ENCODE measurements around the gene PAK6.

PAK6 gene

DNA sequence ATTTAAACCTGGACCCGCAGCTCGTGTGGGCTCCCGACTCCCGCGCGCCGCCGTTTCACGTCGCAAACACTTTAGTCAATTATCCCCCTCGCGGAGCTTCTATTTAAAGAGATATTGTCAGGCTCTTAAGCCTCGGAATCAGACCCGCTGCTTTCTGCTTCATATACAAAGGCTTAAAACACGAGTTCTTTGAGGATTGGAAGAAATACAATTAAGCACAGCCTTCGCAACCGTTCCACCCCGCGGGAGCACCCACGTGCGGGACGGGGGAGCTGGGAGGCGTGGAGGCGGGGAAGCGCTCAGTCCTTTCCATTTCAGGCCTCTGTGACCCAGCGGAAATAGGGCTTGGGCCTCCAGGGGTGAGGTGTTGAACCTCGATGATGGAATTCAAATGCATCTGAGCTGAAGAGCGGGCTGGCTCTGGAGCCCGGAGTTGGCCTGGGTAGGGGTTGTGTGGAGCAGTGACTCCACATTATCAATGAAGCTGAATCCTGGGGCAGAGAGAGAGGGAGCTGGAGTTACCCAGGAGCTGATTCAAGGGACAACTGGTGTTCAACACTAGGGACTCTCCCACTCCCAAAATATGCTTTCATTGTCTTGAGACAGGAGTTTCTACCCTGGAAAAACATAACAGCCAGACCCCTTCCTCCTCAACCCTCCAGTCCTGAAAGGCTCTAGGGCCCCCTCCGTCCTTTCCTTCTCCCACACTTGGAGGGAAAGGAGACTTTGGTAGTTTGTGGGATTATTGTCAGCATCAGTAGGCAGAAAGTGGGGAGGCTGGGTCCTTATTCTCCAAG, 41.6 kb downstream of the PAK6 start:
- no peaks in the 10 kb centered on the region for H3K9me3 ChIP-seq (ENCODE audit: control insufficient read depth, insufficient read depth, low read depth, low read length)
- H3K4me1 ChIP-seq (ENCODE audit: control insufficient read depth, insufficient read depth, low read length): peaks cover 48% of the 10 kb centered on the region
- peak overlapping the region; percentile 48 for H3K4me3 ChIP-seq (ENCODE audit: low read depth, low read length)
- H3K36me3 ChIP-seq (ENCODE audit: control insufficient read depth, insufficient read depth, low read length): no peaks in the 10 kb centered on the region
- H3K27ac ChIP-seq (ENCODE audit: low read depth, low read length): no peak overlapping the region
- H3K27me3 ChIP-seq (ENCODE audit: control insufficient read depth, insufficient read depth, low read length): peaks cover 75% of the 10 kb centered on the region
- H3K9ac ChIP-seq (ENCODE audit: low read length): no peak overlapping the region

GRCh38 chr15:40281057-40281800, 42.4 kb downstream of the PAK6 start:
- H3K9ac ChIP-seq (ENCODE audit: low read length): no peak overlapping the region
- H3K4me1 ChIP-seq (ENCODE audit: control insufficient read depth, insufficient read depth, low read length): peaks cover 55% of the 10 kb centered on the region
- no peaks in the 10 kb centered on the region for H3K9me3 ChIP-seq (ENCODE audit: control insufficient read depth, insufficient read depth, low read depth, low read length)
- no peak overlapping the region for H3K27ac ChIP-seq (ENCODE audit: low read depth, low read length)
- peaks cover 83% of the 10 kb centered on the region for H3K27me3 ChIP-seq (ENCODE audit: control insufficient read depth, insufficient read depth, low read length)
- H3K36me3 ChIP-seq (ENCODE audit: control insufficient read depth, insufficient read depth, low read length): no peaks in the 10 kb centered on the region
- peak overlapping the region; percentile 48 for H3K4me3 ChIP-seq (ENCODE audit: low read depth, low read length)

GRCh38 chr15:40281801-40282146, 42.9 kb downstream of the PAK6 start:
- Histone ChIP-seq H3K27me3 (ENCODE audit: control insufficient read depth, insufficient read depth, low read length) (peaks cover 87% of the 10 kb centered on the region), H3K36me3 (ENCODE audit: control insufficient read depth, insufficient read depth, low read length) (no peaks in the 10 kb centered on the region), H3K9me3 (ENCODE audit: control insufficient read depth, insufficient read depth, low read depth, low read length) (no peaks in the 10 kb centered on the region), H3K4me1 (ENCODE audit: control insufficient read depth, insufficient read depth, low read length) (peaks cover 61% of the 10 kb centered on the region), H3K9ac (ENCODE audit: low read length) (no peak overlapping the region), H3K4me3 (ENCODE audit: low read depth, low read length) (peak overlapping the region; percentile 58), H3K27ac (ENCODE audit: low read depth, low read length) (no peak overlapping the region)

- no peak overlapping the region for H3K27ac ChIP-seq (ENCODE audit: low read depth, low read length)
- H3K4me3 ChIP-seq (ENCODE audit: low read depth, low read length): peak overlapping the region; percentile 58
- H3K36me3 ChIP-seq (ENCODE audit: control insufficient read depth, insufficient read depth, low read length): no peaks in the 10 kb centered on the region
- H3K9ac ChIP-seq (ENCODE audit: low read length): peak overlapping the region; percentile 24
- H3K27me3 ChIP-seq (ENCODE audit: control insufficient read depth, insufficient read depth, low read length): peaks cover 87% of the 10 kb centered on the region
- H3K4me1 ChIP-seq (ENCODE audit: control insufficient read depth, insufficient read depth, low read length): peaks cover 63% of the 10 kb centered on the region
- H3K9me3 ChIP-seq (ENCODE audit: control insufficient read depth, insufficient read depth, low read depth, low read length): no peaks in the 10 kb centered on the region
Measured at GRCh38 chr15:40282147-40282868, 43.4 kb downstream of the PAK6 start.

- H3K9me3 ChIP-seq (ENCODE audit: control insufficient read depth, insufficient read depth, low read depth, low read length): no peaks in the 10 kb centered on the region
- peaks cover 59% of the 10 kb centered on the region for H3K4me1 ChIP-seq (ENCODE audit: control insufficient read depth, insufficient read depth, low read length)
- peaks cover 86% of the 10 kb centered on the region for H3K27me3 ChIP-seq (ENCODE audit: control insufficient read depth, insufficient read depth, low read length)
- no peak within 1 kb of the TSS for H3K27ac ChIP-seq (ENCODE audit: low read depth, low read length)
- peak within 1 kb of the TSS; percentile 24 for H3K9ac ChIP-seq (ENCODE audit: low read length)
- peak within 1 kb of the TSS; percentile 58 for H3K4me3 ChIP-seq (ENCODE audit: low read depth, low read length)
- H3K36me3 ChIP-seq (ENCODE audit: control insufficient read depth, insufficient read depth, low read length): no peaks in the 10 kb centered on the region
Measured at GRCh38 chr15:40282869-40283614, 44.2 kb downstream of the PAK6 start, which contains the start of gene ANKRD63. Gene ANKRD63, minus strand, starts transcription at chr15:40283064. Its CDS starts 478 bp downstream, at chr15:40282586.

GRCh38 chr15:40283615-40284300, 44.9 kb downstream of the PAK6 start:
- H3K9ac ChIP-seq (ENCODE audit: low read length): no peak overlapping the region
- H3K4me3 ChIP-seq (ENCODE audit: low read depth, low read length): peak overlapping the region; percentile 58
- peaks cover 58% of the 10 kb centered on the region for H3K4me1 ChIP-seq (ENCODE audit: control insufficient read depth, insufficient read depth, low read length)
- no peaks in the 10 kb centered on the region for H3K36me3 ChIP-seq (ENCODE audit: control insufficient read depth, insufficient read depth, low read length)
- H3K27me3 ChIP-seq (ENCODE audit: control insufficient read depth, insufficient read depth, low read length): peaks cover 86% of the 10 kb centered on the region
- H3K27ac ChIP-seq (ENCODE audit: low read depth, low read length): no peak overlapping the region
- H3K9me3 ChIP-seq (ENCODE audit: control insufficient read depth, insufficient read depth, low read depth, low read length): no peaks in the 10 kb centered on the region

DNA sequence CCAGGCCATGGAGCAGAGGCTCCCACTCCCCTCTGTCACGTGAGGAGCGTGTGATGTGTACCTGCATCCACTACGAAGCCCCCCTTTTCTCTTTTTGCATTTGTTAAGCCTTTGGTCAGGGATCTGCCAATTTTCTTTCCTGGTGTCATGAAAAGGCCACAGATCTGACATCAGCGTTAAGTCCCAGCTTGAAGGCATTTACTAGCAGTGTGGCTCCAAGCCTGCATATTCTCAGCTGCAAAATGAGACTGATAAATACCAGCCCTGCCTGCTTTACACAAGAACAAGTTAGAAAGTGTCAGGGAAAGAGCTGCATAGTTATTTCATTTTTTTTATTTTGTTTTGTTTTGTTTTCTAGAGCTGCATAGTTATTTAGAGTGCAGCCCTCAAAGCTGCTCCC, 46.3 kb downstream of the PAK6 start:
- Histone ChIP-seq H3K4me1 (ENCODE audit: control insufficient read depth, insufficient read depth, low read length) (peaks cover 47% of the 10 kb centered on the region), H3K27ac (ENCODE audit: low read depth, low read length) (no peak overlapping the region)

DNA sequence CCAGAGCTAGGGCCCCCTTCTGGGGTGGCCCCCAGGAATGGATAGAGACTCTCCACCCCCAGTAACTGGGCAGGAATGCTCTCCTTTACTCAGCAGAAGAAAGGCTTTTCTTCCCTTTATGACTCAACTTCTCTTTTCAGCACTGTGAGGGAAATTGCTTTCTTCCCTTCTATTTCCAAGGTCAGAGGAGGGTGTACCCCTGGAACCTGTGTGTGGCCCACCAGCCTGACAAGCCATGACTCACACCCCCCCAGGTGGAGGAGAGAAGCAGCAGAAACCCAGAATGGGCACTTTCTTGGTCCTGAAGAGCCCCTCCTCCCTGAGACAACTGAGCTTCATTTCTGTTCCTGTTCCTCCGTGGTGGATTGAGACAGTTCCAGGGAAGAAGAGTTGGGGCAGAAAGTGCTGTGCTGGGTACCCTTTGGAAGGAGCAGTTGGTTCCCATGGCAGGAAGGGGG, 46.7 kb downstream of the PAK6 start:
- peaks cover 47% of the 10 kb centered on the region for H3K4me1 ChIP-seq (ENCODE audit: control insufficient read depth, insufficient read depth, low read length)
- H3K27ac ChIP-seq (ENCODE audit: low read depth, low read length): no peak overlapping the region
- H3K27me3 ChIP-seq (ENCODE audit: control insufficient read depth, insufficient read depth, low read length): peaks cover 86% of the 10 kb centered on the region
- no peaks in the 10 kb centered on the region for H3K9me3 ChIP-seq (ENCODE audit: control insufficient read depth, insufficient read depth, low read depth, low read length)
- no peak overlapping the region for H3K9ac ChIP-seq (ENCODE audit: low read length)
- H3K36me3 ChIP-seq (ENCODE audit: control insufficient read depth, insufficient read depth, low read length): no peaks in the 10 kb centered on the region
- H3K4me3 ChIP-seq (ENCODE audit: low read depth, low read length): no peak overlapping the region

More for the DNA sequence above, 46.3 kb downstream of the PAK6 start:
- H3K9me3 ChIP-seq (ENCODE audit: control insufficient read depth, insufficient read depth, low read depth, low read length): no peaks in the 10 kb centered on the region
- peaks cover 86% of the 10 kb centered on the region for H3K27me3 ChIP-seq (ENCODE audit: control insufficient read depth, insufficient read depth, low read length)
- no peaks in the 10 kb centered on the region for H3K36me3 ChIP-seq (ENCODE audit: control insufficient read depth, insufficient read depth, low read length)
- H3K4me3 ChIP-seq (ENCODE audit: low read depth, low read length): no peak overlapping the region
- H3K9ac ChIP-seq (ENCODE audit: low read length): no peak overlapping the region

DNA sequence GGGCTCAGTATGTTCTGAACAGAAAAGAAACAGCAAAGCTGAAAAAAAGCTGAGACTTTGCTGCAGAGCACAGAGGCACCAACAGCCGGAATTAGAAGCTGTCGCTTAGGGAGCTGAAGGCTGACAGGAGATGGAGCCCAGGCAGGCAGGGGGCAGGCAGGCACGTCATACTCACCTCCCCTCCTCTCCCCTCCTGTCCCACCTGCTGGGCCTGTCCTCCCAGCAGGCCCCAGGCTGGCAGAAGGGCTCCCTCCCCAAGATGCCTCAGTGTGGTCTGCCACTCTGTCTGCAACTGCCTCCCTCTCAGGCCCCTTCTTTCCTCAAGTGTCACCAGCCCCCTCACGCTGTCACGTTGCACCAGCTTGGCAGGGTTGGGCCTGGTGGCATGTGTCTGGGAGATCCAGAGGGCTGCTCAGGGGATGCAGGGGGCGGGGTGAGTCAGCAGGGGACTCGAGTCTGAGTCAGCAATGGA, 47.2 kb downstream of the PAK6 start:
- no peak overlapping the region for H3K4me3 ChIP-seq (ENCODE audit: low read depth, low read length)
- no peaks in the 10 kb centered on the region for H3K36me3 ChIP-seq (ENCODE audit: control insufficient read depth, insufficient read depth, low read length)
- H3K9me3 ChIP-seq (ENCODE audit: control insufficient read depth, insufficient read depth, low read depth, low read length): no peaks in the 10 kb centered on the region
- H3K27me3 ChIP-seq (ENCODE audit: control insufficient read depth, insufficient read depth, low read length): peaks cover 85% of the 10 kb centered on the region
- no peak overlapping the region for H3K27ac ChIP-seq (ENCODE audit: low read depth, low read length)
- H3K9ac ChIP-seq (ENCODE audit: low read length): no peak overlapping the region
- H3K4me1 ChIP-seq (ENCODE audit: control insufficient read depth, insufficient read depth, low read length): peaks cover 42% of the 10 kb centered on the region

- peaks cover 85% of the 10 kb centered on the region for H3K27me3 ChIP-seq (ENCODE audit: control insufficient read depth, insufficient read depth, low read length)
- H3K9me3 ChIP-seq (ENCODE audit: control insufficient read depth, insufficient read depth, low read depth, low read length): no peaks in the 10 kb centered on the region
- no peaks in the 10 kb centered on the region for H3K36me3 ChIP-seq (ENCODE audit: control insufficient read depth, insufficient read depth, low read length)
- no peak overlapping the region for H3K27ac ChIP-seq (ENCODE audit: low read depth, low read length)
- peaks cover 44% of the 10 kb centered on the region for H3K4me1 ChIP-seq (ENCODE audit: control insufficient read depth, insufficient read depth, low read length)
- no peak overlapping the region for H3K9ac ChIP-seq (ENCODE audit: low read length)
- no peak overlapping the region for H3K4me3 ChIP-seq (ENCODE audit: low read depth, low read length)
Measured at GRCh38 chr15:40286794-40287193, 47.9 kb downstream of the PAK6 start.

Data from HUES6 (cell line).